Measurements from ENCODE around the gene DGLUCY.
"Not testable (repeated sequence)": the region's sequence is repeated elsewhere in the genome, so short reads cannot be mapped to it uniquely, and the experiment has no call there.

DGLUCY gene

DNA sequence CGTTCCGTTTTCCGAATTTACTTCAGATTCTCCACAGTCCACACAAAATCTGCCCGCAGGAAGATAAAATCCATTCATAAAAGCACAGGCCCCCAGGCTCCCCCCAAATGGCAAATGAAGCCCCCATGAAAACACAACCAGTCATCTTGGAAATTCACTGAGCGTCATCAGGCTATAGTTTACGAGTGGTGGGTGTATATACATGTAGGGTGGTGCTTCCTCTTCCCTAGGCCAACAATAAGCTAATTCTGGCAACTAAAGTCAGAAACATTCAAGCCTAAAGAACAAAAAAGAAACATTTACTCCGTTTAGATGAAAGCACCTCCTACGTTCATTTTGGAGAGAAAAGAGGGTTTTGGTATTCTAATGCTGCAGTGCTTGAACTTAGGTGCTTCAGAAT, 124.8 kb downstream of the DGLUCY start:
- no peak for DNase-seq

DNA sequence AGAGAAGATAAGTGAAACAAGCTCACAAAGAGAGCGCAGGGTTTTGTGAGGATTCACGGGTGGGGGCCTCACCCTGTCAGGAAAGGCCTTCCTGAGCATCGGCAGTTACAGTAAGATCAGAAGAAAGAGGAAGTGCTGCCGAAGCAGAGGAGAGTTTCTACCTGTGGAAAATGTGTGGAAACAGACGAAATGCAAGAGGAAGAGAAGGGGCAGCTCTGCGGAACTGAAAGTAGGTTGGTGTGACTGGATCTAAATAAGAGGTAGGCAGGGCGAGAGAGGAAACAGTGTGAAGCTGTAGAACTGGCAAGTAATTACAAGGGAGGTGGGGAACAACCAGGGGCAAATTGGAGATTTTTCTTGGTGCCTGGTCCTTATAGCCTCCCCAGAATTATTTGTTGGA, 128.0 kb downstream of the DGLUCY start:
- DNase-seq, result no peak

DNA sequence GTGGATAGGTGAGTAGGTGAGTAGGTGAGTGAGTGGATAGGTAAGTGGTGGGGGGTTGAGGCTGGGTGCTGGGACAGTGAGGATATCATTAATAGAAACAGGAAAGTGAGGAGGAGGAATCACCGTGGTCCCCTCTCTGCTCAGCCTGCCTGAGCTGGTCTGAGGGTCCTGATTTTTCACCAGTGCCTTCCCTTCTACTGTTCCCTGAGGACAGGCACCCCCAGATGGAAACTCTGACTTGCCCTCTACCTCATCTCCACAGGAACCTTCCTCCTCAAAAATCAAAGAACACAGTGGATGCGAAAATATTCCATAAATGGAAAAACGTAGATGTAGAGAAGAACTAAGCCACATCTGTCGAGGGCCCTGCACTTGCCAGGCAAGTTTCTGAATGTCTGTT, 128.8 kb downstream of the DGLUCY start:
- DNase-seq, result no peak

DNA sequence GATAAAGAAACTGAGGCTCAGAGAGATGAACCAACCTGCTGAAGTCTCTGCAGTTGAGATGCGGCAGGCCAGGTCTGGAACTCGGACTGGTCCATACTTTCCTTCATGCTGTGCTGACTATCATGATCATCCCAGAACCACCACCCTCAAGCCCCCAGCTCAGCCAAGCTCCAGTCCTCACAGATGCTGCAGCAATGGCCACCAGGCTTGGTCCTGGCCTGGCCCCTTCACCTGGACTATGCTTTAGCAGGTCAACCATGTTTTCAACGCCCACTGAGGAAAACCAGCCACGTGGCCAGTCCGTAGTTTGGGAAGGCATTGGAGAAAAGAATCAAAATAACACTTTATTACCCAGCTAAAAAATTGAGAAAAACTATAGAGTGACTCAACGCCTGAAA, 129.2 kb downstream of the DGLUCY start:
- DNase-seq, result no peak

DNA sequence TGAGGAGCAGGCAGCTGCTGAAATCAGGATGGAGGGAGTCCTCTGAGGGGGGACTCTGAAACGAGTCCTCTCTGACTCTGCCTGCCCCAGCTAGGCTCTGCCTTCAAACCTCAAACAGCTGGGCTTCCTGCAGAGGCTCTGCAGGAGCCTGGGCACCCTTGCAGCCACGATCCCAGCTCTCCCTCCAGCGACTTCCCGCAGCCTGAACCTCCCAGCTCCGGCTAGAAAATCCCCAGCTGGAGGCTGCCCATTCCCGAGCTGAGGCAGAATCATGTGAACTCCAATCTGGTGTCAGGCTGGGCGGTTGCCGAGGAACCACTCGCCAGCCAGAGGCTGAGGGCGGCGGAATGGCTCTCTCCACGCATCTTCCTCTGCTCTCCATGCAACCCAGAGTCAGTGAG, 130.6 kb downstream of the DGLUCY start, which contains the start of gene GPR68:
GPR68 (minus strand) TSS at position 204 of the 401 bp plus-strand sequence. CDS start 9,654 bp downstream, outside the sequence.
- no peak for DNase-seq

DNA sequence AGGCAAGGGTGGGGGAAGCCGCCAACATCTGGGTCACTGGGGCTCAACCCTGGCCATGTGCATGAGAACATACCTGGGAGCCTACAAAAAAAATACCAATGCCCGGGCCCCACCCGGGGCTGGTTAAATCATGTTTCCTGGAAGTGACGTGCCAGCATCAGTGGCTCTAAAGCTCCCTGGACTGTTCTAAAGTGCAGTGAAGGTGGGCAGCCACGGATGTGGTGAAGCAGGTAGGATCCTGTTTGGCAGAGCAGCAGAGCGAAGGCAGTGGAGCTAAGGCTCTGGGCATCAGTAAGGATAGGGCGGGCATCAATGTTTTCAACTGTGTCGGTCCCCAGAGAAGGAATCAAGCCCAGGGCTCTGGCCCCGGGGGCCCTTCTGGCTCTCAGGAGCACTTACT, 131.2 kb downstream of the DGLUCY start:
- DNase-seq, result peak; percentile 61

DNA sequence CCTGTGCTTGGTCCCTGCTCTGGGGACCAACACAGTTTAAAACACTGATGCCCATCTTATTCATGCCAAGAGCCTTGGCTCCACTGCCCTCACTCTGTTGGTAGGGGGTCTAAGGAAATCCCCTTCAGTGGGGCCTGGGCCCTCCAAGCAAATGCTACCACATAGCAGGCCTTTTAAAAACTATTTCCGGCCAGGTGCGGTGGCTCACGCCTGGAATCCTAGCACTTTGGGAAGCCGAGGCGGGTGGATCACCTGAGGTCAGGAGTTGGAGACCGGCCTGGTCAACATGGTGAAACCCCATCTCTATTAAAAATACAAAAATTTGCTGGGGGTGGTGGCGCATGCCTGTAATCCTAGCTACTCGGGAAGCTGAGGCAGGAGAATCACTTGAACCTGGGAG, 131.7 kb downstream of the DGLUCY start:
- not testable (repeated sequence) for DNase-seq

DNA sequence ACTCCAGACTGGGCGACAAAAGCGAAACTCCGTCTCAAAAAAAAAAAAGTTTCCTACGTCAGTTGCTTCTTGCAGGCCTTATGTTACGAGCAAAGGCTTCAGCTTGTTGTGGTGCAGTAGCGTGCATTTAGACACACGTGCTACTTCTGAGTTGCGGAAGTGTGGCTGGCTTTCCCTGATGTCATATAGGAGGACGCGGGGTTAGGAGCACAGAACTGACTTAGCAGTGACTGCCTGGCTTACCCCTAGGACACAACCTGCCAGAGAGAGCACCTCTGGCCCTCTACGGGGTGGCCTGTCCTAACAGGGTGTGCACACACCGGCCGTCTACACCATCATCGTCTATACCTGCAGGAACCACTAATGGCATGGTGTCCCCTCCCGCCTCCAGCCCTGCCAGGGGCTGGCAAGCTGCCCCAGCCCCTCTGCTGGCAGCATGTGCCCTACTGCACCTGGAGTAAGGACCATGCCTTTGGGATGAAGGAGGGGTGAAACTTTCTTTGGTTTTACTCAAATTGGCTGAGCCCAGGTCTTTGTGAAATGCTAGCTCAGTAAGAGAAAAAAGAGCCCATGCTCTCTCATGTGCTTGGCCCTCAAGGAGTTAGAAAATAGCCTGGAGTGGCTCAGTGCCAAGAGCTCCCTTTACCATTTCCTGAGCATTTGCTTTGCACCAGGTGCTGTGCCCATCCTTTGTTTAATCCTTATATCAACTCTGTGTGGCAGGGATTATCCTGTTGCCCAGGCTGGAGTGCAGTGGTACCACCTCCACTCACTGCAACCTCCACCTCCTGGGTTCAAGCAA, 132.4 kb downstream of the DGLUCY start:
- DNase-seq, result peak; percentile 60

DNA sequence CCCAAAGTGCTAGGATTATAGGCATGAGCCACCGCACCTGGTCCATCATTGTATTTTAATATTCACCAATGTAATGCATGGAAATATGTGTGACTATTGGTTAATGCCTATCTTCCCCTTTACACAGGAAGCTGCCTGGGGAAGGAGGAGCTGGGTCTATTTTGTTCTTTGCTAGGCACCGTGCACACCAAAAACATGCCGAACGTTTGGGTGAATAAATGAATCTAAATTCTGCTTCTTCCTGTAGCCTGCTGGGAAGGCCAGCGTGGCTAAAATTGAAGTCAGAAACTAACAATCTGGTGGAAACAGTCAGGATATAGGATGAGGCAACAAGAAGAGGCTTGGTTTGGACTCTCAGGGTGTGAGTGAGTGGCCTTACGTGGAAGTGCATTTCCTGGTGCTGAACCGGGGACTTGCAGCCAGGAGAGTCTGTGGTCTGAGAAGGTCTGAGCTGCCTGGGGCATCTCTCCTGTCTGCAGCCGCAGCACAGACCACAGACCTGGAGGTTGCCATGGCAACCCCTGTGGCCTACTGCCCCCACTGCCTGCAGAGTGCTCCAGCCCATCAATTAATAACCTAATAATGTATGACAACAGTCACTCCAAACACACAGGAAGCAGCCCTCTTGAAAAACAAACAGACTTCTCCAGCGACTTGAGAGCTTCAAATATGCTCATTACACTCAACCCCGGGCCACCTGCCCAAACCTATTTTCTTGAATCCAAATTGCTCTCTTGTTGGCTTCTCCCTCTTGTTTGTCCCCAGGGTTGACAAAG, 136.2 kb downstream of the DGLUCY start:
- DNase-seq, result no peak

DNA sequence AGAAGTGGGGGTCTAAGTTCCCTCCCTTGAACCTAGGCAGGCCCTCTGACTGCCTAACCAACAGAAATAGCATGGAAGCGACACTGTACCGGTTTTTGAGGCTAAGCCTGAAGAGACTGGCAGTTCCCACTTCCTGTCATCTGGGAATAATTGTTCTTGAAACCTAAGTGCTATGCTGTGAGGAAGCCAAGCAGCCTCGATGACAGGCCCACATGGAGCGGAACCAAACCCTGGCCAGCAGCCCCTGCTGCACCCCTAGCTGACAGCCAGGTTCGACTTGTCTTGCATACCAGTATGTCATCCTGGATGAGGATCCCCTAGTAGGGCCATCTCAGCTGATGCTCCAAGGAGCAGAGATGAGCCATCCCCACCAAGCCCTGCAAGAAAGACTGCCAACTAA, 137.0 kb downstream of the DGLUCY start:
- DNase-seq, result no peak

DNA sequence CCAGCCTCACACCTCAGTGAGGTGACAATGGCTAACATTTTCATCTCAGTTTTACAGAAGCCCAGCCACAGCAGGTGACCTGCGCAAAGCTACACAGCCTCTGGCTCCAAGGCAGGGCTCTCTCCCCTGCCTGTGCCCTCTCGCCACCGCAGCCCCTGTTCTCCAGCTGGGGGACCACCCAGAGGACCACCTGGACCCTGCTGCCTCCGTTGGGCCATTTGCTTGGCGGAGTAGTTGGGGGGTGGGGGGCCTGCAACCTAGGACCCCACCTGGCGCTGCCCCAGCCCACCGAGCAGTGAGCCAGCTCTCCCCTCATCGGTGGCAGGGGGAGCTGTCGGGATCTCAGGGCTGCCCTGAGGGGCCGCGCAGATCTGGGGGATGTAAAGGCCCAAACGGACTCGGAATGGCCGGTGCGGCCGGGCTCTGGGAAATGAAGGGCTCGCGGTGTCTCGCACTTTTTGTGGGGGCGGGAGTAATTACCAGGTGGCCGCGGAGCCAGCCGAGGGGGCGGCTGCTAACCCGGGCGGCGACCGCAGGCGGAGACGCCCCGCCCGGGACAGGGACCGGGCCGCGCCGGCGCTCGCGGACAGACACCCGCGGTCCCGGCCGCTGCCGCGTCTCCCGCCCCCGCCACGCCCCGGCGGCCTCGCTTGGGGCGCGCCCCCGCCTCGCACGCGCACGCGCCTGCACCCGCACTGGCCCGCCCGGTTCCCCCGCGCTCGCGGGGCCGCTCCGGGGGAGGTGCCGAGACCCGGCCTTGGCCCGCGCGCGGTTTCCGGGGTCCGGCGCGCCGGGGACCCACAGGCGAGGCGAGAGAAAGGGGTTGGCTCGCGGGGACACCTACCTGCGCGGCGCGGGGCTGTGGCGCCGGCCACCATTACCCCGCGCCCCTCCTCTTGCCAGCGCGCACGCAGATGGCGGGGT, 139.3 kb downstream of the DGLUCY start:
- peak; percentile 60 for DNase-seq

DNA sequence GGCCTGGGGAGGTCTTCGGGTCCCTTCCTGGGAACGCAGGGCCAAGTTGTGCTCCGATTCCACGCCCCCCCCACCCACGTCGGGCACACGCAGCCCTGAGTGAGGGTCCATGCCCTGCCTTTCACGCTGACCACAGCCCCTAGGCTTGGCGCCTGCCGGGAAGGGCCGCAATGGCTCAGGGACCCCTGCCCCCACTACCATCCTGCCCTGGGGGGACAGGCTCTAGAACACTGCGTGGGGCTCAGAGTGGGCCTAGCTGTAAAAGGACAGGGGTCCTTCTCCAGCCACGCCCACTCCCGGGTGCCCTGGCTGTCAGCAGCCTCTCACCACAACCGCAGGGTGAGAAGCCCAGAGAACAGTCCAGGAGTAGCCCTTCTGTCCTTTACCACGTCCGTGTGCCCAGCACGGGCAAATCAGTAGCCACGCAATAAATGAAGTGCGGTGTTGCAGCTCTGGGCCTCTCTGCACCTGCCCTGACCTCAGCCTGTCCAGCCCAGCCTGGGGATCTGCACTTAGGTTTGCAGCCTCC, 140.0 kb downstream of the DGLUCY start:
- DNase-seq, result no peak

DNA sequence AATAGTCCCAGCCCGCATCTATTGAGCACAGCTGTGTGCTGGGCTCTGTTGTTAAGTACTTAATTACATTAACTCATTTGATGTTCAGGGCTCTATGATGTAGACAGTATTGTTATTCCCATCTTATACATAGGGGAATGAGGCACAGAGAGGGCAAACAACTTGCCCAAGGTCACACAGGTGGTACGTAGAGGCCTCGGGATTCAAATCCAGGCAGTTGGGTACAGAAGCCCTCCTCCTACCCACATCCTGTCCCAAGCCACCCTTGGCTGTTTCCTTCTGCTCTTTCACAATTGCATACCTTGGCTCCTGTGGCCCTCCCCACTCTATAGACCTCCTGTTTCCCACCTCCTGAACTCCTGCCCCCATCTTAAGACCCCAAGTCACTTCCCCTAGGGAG, 140.6 kb downstream of the DGLUCY start:
- no peak for DNase-seq

DNA sequence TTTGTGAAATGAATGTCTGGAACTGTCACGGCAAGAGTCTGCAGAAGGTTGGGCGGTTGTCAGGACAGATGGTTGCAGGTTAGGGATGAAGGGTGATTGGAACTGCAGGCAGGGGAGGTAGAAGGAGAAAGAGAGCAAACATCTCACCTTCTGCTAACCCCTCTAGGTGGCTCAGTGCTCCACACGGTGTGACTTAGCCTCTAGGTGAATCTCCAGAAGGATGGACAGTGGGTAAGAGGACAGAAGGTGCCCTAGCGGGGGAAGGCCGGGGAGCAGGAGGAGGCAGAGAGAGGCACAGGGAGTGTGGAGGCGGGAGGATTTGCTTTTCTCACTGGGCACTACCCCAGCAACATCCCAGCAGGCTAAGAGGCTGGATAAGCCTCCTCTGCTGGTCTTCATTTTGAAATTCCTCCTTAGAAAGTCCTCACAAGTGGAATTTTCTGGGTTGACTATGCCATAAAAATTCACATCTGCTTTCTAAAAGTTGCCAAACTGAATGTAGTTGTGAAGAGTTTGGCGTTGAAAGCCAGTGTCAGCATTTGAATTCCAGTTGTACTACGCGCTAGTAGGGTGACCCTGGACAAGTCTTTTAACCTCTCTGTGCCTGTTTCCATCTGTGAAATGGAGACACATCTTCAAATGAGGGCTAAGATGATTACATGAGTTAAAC, 141.3 kb downstream of the DGLUCY start:
- no peak for DNase-seq

DNA sequence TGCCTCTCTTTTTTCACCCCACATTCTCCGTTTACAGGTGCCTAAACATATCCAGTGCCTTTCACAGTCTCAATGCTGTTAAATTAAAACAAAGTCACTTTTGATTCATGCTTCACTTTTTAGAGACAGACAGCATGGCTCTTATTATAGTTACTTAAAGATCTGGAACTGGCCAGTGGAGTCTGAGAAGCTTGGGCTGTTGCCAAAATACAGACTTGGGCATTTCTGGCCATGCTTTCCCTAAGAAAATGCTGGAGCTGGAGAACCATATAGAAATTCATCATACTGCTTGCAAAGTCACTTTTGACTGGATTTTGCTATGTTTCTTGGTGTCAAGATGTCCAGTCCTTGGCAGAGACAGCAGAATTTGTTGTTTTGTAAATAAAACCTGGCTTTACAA, 142.8 kb downstream of the DGLUCY start:
- no peak for DNase-seq

DNA sequence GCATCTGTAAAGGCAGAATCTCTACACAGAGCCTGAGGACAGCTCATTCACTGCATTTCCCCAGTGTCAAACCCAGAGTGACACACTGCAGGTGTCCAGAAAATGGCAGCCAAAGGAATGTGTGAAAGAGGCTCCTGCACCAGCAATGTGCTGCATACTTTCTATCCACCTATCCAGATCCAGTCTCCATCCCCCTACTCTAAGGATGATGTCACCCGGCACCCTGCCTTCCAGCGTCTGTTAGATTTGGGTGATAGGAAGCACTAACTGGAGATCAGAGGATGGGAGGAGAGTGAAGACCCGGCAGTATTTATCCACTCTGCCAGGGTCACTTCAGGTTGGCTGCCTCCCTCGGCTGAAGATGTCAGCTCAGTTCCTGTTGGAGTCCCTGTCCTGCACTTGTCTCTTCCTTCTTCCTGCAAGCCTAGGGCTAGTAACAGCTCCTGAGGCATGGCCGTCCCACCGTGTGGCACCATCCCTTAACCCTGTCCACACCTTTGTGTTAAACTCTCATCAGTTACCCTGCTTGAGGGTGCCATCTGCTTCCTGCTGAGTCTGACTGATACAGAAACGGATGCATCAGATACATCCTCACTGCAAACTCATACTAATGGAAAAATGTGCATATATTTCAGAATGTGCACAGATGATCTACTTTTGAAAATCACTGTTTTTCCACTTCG, 143.6 kb downstream of the DGLUCY start:
- no peak for DNase-seq

DNA sequence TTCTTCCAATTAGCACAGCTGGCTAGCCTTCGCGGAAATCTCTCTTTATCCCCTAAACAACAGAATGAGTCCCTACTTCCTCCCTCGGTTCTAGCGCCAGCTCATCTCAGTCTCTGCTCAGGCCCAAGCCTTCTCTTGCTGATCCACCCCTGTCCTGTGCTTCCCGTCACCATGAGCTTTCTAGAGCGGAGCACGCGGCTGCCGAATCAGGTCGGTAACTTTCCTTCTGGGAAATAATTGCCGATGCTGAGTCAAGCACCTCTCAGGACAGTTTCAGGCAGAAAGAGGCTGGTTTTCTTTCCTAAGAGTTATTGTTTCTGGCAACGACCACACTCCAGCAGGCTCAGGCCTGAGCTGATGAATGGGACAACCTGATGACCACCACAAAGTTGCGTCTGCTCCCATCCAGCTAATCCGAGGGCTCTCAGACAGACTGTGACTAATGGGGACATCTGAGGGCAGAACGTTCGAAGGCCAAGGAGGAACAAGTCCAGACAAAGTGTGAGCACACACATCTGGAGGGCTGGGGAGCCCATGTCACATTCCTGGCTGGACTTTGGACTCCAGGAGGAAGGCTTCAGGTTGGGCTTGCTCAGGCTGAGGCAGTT, 144.2 kb downstream of the DGLUCY start:
- no peak for DNase-seq

DNA sequence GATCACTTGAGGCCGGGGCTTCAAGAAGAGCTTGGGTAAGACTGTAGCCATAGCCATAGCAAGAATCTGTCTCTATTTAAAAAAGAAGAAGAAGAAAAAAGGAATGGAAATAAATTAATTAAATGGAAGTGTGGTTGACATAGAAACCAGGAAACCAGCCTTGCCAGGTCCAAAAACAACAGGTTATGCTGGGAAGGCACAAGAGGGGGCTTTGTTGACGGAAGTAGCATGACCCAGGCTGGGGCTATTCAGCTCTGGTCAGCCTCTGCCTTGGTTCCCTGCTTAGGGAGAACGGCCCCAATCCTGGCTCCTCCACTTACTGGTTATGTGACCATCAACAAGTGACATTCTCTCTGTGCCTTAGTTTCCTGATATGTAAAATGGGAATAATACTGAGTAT, 145.0 kb downstream of the DGLUCY start:
- DNase-seq, result no peak

DNA sequence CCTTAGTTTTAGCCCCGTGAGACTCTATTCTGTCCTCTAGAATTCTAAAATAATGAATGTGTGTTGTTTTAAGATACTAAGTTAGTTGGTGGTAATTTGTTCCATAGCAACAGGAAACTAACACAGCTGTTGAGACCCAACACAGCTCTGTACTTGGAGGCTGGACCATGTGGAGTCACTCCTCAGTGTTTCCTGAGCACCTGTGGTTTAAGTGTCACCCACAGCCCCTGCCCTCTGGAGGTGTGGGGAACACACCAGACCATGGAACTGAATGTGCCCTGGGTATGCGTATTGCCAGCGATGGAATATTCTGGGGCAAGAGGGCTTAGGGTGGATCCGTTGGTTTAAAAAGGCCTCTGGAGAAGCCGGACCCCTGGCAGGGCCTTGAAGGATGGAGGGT, 147.2 kb downstream of the DGLUCY start:
- no peak for DNase-seq

DNA sequence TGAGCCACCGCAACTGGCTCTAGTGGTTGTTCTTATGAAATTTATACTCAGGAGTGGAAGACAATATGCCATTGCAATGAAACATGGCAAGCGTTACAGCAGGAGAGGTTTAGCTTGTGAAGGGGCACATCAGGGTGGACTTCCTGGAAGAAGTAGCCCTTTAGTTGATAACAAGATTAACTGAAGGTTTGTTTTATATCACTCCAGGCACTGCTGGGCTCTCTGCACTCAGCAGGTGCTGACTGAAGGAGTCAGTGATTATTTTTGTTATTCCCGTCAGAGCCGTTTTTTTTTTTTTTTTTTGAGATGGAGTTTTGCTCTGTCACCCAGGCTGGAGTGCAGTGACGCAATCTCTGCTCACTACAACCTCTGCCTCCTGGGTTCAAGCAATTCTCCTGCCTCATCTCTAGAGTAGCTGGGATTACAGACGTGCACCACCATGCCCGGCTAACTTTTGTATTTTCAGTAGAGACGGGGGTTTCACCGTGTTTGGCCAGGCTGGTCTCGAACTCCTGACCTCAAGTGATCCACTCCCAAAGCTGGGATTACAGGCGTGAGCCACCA, 148.2 kb downstream of the DGLUCY start:
- DNase-seq, result no peak

DNA sequence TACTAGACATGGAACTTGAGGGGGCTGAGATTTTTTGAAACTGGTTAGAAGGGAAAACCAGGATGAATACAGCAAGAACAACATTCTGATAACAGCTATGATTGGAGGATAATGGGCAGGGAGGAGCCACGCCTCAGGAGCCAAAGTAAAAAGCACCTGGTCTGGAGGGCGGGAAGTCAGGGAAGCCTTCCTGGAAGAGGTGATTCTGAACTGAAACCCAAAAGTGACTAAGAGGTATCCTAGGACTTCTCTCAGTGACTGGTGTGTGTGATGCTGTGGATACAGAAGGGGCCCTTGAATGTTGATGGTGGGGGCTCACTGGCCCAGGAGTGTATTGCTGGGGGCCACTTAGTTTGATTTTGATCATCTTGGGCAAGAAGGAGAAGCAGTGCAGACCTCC, 149.5 kb downstream of the DGLUCY start:
- no peak for DNase-seq
